SHP77 treated with DMSO at 0.1 percent for 48 hours (cell line): ENCODE measurements around the gene ALK.

ENCODE experiments used
- DNase-seq: peaks from one replicate; lab custom pipeline; 2025; lab: John Stamatoyannopoulos, UW

Gene ALK

DNA sequence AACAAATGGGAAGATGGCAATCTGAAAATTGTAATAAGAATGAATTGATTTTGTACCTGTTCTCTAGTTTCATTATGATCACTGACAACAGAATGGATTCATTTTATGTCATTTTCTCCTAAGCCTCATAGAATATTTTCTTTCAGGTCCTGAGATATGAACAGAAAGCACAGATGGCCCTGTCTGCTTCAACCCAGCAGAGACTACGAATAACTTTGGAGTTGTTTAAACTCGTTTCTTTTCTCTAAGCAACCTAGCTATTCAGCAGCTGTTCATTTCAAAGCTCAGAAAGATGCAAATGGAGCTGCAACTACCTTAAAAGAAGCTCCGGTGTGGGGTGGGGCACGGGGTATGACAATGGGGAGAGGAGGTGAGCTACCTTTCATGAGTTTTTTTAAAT, 124.9 kb downstream of the ALK start:
- no peak for DNase-seq

DNA sequence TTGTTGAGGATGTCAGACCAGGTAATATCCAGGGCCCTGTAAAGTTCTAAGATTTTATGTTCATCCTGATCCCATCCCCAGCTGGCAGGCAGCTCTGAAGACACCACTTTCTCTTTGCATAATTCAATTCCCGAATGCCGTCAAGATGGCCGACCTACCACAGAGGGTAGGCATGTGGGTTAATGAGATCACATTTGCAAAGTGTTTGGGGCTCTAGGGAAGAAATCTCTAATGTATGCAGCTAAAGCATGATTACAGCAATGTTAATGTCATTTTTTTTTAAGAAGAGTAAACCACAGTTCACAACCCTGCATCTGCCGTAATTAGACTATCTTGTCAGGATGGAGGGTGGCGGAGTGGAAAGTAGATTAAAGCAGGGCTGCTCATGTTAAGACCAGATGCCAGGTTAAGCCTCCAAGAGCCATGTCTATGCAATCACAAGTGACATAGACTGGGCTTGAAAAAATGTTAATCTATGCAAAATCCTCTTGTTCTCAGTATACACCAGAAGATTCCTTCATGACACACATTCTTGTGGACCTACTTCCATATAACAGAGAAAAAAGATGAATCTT, 131.4 kb downstream of the ALK start:
- no peak for DNase-seq

DNA sequence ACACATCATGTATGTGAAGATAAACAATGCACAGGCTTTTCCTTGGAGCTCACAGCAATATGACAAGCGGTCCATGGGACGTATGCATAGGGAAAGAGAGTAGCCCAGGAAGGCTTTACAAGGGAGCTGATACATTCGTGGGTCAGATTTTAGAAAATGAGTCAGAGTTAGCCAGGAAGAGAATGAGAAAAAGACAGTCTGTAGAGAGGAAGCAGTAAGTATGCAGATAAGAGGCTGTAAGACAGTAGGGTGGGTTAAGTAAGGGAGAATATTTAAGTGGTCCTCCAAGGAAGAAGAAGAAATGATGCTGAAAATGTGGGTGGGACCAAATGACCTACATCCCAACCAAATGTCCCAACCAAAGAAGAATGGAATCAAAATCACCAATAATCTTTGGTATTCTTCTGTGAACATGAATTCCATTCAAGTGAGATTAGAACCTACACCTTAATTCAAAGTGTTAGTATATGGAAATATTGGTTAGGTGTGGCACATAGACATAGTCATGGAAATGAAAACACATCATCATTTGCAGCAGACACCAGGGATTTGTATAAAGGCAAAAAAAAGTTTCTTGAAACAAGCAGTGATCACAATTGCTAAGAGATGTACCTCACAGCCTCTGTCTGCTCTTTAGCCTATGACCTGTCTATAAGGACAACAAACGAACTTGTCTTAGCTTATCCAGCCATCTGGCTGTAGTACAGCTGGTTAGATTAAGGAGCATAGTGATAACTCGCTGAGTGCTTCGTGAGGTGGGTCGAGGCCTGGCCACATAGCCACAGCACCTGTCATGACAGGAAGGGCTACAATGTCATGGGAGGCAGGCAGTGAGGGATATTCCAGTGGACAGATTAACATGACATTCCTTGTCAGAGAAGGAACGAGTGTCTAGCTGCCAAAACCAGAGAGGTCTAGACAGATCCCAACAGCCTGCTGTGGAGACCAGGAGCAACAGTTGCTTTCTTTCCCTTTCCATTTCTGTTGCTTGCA, 133.6 kb downstream of the ALK start:
- DNase-seq = no peak

DNA sequence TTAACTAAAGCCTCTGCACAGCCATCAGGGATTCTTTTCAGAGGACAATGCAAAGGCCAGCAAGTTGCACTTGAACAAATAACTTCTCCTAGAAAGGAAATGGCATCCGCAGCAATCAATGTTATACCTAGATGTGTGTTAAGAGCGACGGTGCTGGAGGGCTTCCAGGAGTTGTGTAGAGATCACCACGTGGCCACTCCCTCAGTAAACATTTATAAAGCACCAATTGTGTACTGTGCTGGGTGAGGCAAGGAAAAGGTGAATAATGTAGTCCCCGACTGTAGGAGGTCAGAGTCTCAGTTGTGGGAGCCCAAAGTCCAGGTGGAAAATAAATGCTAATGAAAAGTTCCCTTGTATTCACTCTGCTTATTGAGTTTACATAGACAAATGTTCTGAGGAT, 135.0 kb downstream of the ALK start:
- no peak for DNase-seq

DNA sequence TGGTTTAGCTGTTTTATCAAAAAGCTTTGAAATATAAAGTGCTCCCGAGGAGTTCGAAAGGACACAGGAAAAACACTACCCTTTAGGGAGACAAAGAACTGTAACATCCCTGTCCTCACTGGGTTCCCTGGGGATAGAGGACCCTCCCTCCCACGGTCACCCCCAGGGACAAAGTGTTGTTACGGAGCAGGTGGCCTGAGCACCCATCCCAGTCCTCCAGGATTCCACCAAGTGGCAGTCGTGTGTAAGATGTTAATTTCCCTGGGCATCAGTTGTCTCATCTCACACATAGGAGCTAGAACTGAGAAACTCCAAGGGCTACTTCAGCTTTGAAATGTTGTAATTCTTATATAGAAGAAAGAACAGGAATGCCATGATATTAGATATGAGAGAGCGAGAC, 137.7 kb downstream of the ALK start:
- DNase-seq = no peak

DNA sequence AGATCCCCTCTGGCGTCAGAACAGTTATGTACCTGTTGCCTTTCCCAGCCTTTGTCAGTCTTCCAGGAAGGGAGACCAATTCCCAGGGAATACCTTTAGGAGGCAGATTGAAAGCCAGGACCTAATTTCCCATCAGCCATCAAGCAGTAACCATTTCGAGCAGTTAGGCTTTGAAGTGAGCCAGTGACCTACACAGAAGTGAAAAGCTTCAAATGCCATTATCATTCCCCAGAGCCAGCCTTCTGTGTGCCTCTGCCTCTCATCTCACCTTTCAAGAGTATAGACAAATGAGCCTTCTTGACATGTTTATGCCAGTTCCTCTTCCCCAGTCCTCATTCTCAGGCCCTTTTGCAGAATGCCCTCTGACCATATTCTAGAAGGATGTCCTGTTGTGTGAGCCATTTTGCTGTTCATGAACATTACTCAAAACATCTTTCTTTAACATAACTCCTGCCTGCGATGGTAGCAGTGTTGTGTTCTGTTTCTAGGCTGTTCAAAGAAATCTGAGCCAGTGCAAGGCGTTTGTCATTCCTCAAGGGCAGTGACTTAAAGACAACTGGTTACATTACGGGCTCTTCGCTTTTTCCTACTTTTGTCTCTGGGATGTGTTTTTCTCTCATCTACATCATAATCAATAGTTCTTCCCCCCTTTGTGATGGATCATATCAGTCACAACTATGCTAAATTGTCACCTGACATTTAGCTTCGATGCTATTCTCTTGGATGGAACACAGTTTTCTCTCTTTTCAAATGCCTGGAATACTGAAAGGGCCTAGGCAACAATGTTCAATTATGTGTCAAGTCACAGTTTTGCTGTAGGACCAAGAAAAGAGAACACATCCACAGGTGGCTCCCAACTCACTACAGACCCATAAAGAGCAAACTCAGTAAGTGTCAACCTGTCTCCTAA, 138.6 kb downstream of the ALK start:
- DNase-seq = no peak

DNA sequence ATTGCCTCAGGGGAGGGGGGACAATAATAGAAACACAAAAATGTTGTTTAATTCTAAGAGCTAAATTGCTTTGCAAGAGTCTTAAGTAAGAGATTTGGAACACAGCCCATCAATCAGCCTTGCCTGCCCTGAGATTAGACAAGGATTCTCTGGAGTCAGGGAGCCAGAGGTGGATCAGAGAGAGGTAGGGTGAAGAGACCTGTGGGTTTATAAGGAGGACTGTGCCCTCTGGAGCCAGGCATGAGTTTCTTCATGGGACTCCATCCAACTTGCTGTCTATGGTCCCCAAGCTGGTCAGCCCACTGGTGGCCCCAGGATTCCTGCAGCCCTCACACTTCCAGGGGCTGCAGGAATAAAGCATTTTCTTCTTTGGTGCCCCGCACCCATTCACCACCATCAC, 139.3 kb downstream of the ALK start:
- no peak for DNase-seq

DNA sequence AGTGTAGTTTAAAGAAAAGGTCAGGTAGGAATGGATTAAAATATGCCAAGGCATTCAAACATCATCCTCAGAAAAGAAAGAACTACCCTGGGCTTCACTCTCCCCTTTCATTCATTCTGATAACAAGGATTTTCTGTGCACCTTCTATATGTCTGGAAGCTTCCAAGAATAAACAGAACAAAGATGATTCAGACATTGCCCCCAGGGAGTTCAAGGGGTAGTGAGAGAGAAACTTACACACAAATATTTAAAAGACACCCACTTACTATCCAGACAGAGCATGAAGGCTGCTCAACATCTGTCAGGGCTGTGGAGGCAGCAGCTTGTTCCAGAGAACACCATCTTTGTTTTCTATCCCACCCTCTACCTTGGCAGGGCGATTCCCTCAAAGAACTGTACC, 140.5 kb downstream of the ALK start:
- no peak for DNase-seq

DNA sequence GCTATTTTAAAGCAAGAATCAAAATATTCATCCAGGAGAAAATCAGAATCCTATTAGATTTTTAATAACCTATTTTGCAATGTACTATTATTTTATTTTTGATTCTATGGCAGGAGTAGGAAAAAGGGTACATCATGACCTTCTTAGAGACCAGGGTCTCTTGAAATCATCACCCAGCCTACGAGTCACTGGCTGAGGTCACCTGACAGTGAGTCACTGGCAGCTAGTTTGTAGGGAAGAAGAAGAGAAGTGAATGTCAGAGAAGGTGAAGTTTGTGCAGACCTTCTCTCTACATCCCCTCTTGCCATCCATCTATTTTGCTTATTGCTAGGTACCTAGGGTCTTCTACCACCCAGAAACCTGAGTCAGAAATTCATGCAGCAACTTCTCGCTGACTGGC, 144.2 kb downstream of the ALK start:
- no peak for DNase-seq

DNA sequence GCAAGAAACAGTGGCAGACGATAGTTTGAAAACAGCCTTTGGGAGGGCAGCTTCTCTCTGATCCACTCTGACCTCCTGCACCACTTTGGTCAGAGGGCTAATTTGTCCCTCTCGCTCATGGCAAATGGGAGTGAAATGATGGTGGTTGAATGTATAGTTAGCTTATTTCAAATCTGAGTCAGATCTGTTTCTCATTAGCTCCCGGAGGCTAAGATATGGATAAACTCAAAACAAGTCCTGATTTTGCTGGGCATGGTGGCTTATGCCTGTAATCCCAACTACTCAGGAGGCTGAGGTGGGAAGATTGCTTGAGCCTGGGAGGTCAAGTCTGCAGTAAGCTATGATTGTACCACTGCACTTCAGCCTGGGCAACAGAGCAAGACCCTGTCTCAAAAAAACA, 145.0 kb downstream of the ALK start:
- DNase-seq = no peak

DNA sequence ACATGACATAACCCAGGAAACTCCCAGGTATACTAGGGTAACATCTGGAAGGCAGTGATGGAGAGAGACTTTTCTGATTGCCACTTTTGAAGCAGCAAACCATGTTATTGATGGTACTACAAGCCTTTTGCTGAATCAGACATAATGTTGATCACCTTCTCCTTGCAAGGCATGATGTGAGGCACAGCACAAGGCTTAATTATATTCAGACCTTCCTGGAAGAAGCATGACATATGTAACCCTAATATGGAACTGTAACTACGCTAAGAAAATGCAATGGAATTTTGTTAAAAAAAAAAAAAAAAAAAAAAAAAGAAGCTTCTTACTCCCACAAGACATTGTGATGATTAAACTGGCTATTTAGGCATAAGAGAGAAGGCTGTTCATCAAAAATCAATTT, 145.4 kb downstream of the ALK start:
- DNase-seq = no peak

DNA sequence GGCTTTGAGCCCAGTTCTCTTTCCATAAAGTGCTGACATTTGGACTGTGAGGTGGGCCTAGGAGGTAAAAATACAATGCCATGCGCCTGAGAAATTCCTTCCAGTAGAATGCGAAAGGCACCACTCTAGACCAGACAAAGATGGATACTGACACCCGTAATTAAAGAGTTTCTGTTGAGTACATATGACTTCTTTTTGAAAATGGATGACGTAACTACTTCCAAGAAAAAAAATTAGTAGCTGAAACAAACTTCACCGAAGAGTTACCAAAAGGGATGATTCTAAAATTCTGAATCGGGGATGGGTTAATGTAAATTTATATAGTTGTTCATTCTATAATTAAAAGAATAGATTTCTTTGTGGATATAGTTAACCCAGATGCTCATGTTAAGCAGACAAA, 146.8 kb downstream of the ALK start:
- no peak for DNase-seq

DNA sequence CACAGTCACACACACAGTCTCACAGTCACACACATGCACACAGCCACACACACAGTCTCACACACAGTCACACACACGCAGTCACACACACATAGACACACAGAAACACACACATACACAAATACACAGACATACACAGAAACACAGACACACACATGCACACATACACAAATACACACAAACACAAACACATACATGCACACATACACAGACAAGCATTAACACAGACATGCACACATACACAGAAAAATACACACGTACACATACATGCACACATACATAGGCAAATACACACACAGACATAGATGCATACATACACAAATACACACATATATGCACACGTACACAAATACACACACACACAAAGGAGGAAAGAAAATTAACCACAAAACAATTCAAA, 150.5 kb downstream of the ALK start:
- no peak for DNase-seq

DNA sequence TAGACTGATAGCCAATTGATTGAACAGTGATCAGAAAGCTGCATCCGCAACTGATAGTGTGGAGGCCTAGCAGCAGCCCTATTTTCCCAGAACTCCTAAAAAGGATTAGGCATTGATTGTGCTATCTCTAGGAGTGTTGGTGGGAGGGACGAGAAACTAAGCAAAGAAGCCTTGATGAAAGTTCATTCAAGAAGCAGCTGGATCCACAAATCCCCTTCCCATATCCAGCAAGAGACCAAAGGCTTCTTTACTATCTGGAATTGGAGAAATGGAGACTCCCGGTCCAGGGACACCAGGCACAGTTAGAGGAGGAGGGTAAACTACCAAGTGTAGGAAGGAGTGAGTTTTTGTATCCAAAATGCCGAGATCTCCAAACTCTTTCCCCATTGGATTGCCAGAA, 151.5 kb downstream of the ALK start:
- DNase-seq = no peak

DNA sequence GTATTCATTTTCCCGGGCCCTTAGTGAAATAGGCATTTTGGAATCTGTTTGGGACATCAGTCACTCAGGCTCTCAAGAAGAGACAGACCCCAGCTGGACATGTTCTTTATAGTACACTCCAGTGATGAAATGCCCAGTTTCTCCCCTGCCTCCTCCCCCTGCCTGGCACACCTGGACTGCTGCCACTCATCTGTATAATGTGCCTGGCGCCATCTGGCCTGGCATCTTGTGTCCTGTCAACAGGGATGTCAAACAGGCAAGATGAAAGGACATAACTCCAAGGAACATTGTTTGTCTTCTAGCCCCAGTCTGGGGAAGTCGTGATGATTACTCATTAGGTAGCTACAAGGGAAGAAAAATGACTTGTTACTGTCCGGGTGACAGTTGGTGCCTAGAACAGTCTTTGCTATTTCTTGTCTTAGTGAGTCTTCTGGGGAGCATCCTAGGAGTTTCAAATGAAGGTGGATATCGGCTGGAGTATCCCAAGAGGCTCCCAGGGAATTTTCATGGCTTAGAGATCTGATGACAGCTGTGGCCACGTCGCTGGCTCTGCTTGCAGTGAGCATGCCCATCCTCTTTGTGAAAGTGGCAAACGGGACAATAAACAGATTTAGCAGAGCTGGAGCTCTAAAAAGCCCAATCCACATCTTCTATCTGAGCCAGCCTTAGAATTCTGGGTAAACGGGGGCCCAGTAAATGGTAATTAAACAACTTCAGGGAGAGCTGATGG, 153.6 kb downstream of the ALK start:
- DNase-seq = no peak

DNA sequence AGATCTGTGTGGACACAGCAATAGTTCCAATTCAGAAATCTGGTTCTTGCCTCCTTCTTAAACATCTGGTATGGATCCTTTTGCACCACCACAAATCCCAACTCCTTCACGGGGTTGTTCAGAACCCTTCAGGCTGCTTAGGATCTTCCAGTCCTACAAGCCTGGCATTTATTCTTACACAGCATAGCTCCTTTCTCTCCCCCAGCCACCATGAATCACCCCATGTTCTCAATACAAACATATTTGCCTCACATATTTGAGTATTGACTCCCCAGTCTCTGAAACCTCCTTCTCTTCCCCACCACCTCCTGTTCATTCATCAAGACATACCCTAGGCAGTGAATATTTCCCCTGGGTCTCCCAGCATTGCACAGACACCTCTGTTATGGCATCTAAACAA, 155.2 kb downstream of the ALK start:
- DNase-seq = no peak

DNA sequence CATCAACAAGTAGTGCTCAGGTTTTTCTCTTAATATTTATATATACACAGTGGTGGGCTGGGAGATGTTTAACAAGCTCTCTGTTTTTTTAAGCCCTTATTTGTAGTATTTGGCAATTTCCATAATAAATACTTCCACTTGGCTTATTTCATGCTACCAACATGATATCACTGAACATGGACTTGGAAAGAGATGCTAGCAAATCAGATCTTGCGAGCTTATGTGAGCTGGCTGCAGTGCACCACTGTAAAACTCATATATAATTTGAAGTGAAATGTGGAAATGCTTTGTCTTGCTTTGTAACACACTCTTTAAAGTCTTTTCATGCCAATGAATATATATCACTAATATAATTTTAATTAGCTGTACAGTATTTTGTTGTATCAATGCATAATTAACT, 155.7 kb downstream of the ALK start:
- DNase-seq = no peak

DNA sequence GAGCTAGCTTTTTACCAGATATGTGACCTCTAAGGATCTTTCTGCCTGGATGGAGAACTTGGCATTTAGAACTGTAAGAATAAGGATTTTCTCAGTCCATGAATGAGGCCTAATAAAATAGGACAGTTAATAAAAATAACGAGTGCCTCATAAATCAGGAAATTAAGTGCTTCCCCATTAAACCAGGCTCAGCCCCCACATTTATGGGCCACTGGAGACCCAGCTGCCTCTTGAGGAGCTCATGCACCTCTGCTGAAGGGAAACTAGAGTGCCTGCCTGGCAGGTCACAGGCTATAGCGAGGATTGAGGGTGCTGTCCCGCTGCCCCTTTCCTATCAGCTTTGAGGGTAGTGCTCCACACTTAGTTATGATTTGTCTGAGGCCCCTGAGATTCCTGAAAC, 158.0 kb downstream of the ALK start:
- no peak for DNase-seq

DNA sequence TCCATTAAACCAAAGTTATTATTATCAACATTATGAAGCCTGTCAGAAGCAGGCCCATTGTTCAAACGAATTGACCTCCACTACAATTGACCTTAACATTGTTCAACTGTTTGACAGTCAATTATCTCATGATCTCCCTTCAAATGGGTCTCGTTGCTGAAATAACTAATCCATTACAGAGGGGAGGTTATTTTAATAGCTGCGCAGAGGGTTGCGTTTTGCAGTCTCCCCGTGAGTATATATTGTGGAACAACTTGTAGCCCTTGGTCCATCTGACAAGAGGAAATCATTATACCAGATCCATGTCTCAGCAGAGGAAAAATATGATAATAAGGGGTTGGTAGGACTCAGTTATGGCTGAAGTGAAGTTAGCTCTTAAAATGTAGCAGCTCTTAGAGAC, 159.1 kb downstream of the ALK start:
- no peak for DNase-seq

DNA sequence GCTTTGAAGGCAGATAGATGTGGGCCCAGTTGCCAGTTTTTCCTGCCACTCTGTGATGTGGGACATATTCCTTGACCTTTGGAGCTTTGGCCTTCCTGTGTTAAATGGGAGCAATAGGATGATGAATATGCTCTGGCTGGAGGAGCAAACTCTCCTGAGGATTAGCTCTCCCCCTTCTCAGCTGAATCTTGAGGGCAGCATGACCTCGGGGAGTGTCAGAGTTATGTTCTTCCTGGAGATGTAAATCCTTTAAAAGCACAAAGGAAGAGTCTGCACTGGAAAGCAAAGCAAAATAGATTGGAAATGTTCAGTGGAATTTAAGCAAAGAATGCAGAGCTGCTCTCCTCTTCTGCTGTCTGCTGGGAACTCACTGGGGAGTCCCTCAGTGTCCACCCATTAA, 160.1 kb downstream of the ALK start:
- DNase-seq = no peak

DNA sequence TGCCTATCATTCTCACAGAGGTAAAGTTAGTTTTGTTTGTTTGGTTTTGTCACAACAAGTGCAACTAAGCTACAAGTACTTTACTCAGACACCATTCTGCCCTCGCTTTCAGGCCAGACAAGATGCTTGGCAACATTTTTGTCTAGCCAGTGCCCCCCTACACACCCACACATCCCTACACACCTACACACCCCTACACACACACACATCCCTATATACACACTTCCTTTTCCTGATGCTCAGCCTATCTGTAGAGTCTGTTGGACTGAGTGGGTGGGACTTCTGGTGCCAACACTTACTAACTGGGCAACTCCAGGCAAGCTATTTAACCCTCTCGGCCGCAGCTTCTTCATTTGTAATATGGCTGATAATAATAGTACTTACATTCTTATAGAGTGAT, 161.4 kb downstream of the ALK start:
- DNase-seq = no peak

DNA sequence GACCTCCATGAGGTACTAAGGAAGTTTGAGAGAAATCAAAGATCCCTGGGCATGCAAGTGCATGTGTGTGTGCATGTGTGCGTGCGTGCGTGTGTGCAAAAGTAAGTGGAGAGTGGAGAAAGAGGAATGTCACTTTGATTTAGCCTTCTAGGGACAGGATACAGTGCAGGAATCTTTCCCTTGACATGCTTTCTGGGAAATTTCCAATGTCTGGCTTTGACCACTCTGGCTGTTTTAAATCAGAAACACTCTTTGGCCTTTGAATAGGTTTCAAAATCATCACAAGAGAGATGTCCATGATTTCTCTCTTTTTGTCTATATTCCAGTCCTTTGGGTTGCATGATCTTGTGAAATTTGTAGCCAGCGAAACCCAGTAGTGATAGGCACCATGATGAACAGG, 162.0 kb downstream of the ALK start:
- no peak for DNase-seq
